NT2/D1 (cell line): ENCODE measurements around the gene GRM7.

Source experiments
- DNase-seq: peaks from one replicate; pipeline ENCODE4 v3.0.0-alpha.2; 2011; ENCODE audit warnings: low read depth, low spot score
- H3K27me3 ChIP-seq: 2 replicates; pipeline ENCODE4 v1.6.0; 2011; ENCODE audit warnings: mild to moderate bottlenecking; ENCODE audit not compliant: insufficient read length, insufficient read depth
- H3K36me3 ChIP-seq: 2 replicates; pipeline ENCODE4 v1.6.1; 2011; ENCODE audit warnings: mild to moderate bottlenecking, low read length, mixed read lengths; ENCODE audit not compliant: insufficient read depth, insufficient read length
- H3K4me1 ChIP-seq: 2 replicates; pipeline ENCODE4 v1.5.1; 2011; ENCODE audit not compliant: insufficient read depth, insufficient read length
- H3K4me3 ChIP-seq: 2 replicates; pipeline ENCODE4 v1.5.1; 2011; ENCODE audit warnings: low read depth; ENCODE audit not compliant: insufficient read length
- H3K9ac ChIP-seq: 2 replicates; pipeline ENCODE4 v1.6.0; 2011; ENCODE audit warnings: low read depth; ENCODE audit not compliant: insufficient read length
- H3K9me3 ChIP-seq: 2 replicates; pipeline ENCODE4 v1.5.1; 2011; ENCODE audit warnings: mild to moderate bottlenecking, low read length; ENCODE audit not compliant: insufficient read depth
- SUZ12 ChIP-seq: IDR thresholded peaks from 2 replicates; pipeline ENCODE4 v1.6.1; 2011; ENCODE audit not compliant: insufficient read length, insufficient read depth; ENCODE audit errors: extremely low read depth
- YY1 ChIP-seq: IDR thresholded peaks from 2 replicates; pipeline ENCODE4 v1.6.1; 2011; ENCODE audit not compliant: insufficient read length, insufficient read depth
- ZNF274 ChIP-seq: IDR thresholded peaks from 2 replicates; pipeline ENCODE4 v1.6.1; 2011; ENCODE audit warnings: mild to moderate bottlenecking, low read depth, low read length

GRM7 gene

DNA sequence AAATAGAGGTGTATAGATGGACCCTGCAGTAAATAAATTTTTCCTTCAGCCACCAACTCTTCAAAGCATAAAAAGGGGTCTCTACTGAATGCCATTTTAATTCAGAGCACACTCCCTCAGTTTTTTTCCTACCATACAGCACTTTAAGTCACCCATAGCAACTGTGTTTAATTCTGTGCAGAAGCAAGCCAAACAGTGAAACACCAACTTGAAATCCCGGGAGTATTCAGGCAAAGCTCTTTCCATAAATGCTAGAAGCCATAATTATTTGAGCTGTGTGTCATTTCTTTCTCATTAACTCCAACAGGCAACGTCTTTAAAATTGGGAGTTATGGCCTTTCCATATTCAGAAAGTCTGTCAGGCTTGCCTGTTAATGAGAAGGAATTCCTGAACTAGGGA is 562.1 kb downstream of the GRM7 start:
- DNase-seq: no peak
- Histone ChIP-seq H3K36me3 (no peaks in the 10 kb centered on the region), H3K4me1 (no peaks in the 10 kb centered on the region), H3K9ac (no peak overlapping the region), H3K27me3 (no peaks in the 10 kb centered on the region), H3K4me3 (no peak overlapping the region), H3K9me3 (no peaks in the 10 kb centered on the region)
- TF ChIP-seq ZNF274 (no peak), SUZ12 (no peak), YY1 (no peak)

DNA sequence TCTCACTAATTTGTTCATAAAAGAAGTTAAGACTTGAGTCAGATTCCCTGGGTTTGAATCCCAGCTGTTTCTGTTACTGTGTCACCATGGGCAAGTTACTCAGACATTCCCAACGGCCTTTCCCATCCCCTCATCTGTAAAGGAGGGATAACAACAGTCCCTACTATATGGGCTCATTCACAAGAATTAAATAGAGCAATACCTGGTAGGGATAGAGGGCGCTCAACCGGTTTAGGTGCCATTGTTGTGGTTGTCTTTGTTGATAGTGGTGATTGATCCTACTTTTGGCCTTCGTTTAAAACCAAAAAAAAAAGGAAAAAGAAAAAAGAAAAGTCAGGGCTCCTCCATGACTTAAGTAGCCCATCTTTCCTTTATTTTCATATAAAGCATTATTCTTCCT is 563.1 kb downstream of the GRM7 start:
- no peak for TF ChIP-seq SUZ12
- no peak for TF ChIP-seq ZNF274
- TF ChIP-seq YY1: no peak
- Histone ChIP-seq H3K4me3 (no peak overlapping the region), H3K9ac (no peak overlapping the region), H3K27me3 (no peaks in the 10 kb centered on the region), H3K36me3 (no peaks in the 10 kb centered on the region), H3K4me1 (no peaks in the 10 kb centered on the region), H3K9me3 (no peaks in the 10 kb centered on the region)
- no peak for DNase-seq

DNA sequence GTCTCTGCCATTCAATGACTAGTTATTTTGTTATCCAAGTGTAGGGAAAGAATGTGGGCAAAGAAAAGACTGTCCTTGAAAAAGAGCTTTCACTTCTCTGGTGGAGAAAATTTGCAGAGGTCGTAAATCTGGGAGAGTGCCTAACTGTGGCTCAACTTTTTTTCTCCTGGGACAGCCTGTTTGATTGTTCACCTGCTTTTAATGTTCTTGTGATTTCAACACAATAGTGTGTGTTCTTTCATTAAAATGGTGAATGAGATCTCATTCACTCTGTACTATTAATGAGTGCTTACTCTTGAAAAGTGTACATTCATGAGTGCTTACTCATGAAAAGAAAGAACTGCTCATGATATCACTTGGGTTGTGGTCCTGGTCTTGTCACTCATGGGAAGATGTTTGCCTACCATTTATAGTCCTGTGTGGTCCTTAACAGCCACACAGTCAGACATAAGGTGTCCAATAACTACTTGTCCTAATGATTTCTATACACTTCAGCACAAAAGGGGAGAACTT is 567.3 kb downstream of the GRM7 start:
- TF ChIP-seq ZNF274 (no peak), SUZ12 (no peak), YY1 (no peak)
- peaks cover 8% of the 10 kb centered on the region; the same call in 1 of the 2 replicates for H3K9me3 ChIP-seq
- H3K9ac ChIP-seq: no peak overlapping the region

DNA sequence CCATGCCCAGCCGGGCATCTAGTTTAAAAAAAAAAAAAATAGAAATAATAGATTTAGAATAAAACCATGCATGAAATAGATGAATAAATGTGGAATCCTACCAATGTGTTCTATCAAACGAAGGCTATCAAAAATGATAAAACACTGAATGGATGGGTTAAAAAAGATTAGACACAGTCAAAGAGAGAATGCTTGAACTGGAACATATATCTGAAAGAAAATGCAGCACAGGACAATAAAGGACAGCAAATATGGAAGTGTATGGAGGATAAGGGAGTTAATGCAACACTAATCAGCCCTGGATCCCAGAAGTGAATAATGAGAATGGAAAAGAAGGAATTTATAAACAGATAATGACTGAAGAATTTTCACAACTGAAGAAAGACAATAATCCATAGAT is 571.7 kb downstream of the GRM7 start:
- peaks cover 8% of the 10 kb centered on the region; the same call in 1 of the 2 replicates for H3K9me3 ChIP-seq
- no peaks in the 10 kb centered on the region for H3K4me1 ChIP-seq
- no peak for DNase-seq
- no peak overlapping the region for H3K4me3 ChIP-seq
- H3K9ac ChIP-seq: no peak overlapping the region
- TF ChIP-seq ZNF274 (no peak), YY1 (no peak), SUZ12 (no peak)
- H3K27me3 ChIP-seq: no peaks in the 10 kb centered on the region
- no peaks in the 10 kb centered on the region for H3K36me3 ChIP-seq

More for the DNA sequence above, 567.3 kb downstream of the GRM7 start:
- Histone ChIP-seq H3K36me3 (no peaks in the 10 kb centered on the region), H3K4me1 (no peaks in the 10 kb centered on the region), H3K4me3 (no peak overlapping the region), H3K27me3 (no peaks in the 10 kb centered on the region)
- no peak for DNase-seq

DNA sequence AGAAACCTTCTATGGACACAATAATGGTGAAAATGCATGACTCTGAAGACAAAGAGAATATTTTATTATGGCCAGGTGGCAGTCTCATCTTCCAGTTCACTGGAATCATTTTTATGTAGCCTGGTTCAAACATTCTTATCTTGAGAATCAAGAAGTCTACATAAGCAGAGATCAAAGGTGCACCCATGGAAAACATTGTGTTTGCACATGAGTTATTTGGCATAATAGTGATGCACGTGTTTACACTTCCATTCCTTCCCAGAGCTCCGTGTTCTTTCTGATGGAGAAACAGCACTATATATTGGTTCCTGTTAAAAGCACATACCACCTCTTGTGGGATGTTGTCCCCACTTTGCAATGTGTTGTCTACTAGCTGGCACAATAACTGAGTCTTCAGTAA is 572.2 kb downstream of the GRM7 start:
- Histone ChIP-seq H3K9me3 (peaks cover 8% of the 10 kb centered on the region; the same call in 1 of the 2 replicates), H3K36me3 (no peaks in the 10 kb centered on the region), H3K4me3 (no peak overlapping the region), H3K9ac (no peak overlapping the region), H3K4me1 (no peaks in the 10 kb centered on the region), H3K27me3 (no peaks in the 10 kb centered on the region)
- no peak for DNase-seq
- TF ChIP-seq YY1 (no peak), SUZ12 (no peak)

DNA sequence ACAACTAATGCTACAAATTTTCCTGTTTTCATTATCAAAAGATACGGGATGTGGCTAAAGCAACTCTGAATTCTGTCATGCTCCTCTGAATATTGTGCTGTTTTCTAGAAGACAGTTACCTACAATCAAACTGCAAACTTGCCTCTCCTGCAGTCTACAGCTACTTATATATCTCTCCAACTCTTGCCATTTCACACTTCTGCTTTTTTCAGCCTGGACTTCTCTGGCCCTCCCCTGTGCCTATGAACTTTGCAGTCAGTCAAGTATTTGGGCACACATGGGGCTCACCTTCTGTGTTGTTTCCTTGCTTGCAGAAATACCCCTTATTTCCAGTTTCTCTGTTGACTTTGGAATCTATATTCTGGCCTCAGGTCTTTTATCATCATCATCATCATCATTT is 575.6 kb downstream of the GRM7 start:
- DNase-seq: no peak
- H3K4me1 ChIP-seq: no peaks in the 10 kb centered on the region
- H3K4me3 ChIP-seq: no peak overlapping the region
- TF ChIP-seq YY1 (no peak), ZNF274 (no peak), SUZ12 (no peak)
- H3K36me3 ChIP-seq: no peaks in the 10 kb centered on the region
- H3K9me3 ChIP-seq: peaks cover 8% of the 10 kb centered on the region; the same call in 1 of the 2 replicates
- H3K9ac ChIP-seq: no peak overlapping the region
- H3K27me3 ChIP-seq: no peaks in the 10 kb centered on the region

DNA sequence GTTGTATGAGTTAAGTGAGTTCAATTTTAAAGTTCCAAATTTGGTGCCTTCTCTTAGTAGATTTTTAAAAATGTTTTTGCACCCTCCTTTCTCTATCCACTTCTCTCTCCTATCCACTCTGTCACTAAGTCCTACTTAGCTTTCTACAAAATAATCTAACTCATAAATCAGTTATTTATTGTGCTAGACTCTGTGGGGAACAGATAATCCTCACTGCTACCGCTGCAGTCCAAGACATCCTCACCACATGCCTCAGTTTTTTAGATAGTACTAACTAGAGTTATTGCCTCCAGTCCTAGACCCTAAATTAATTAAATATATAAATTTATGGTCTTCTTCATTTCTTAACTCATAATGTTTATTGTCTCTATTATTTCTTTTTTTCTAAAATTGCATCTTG is 576.3 kb downstream of the GRM7 start:
- H3K36me3 ChIP-seq: no peaks in the 10 kb centered on the region
- H3K27me3 ChIP-seq: no peaks in the 10 kb centered on the region
- no peak for DNase-seq
- H3K9ac ChIP-seq: no peak overlapping the region
- no peaks in the 10 kb centered on the region for H3K4me1 ChIP-seq
- H3K4me3 ChIP-seq: no peak overlapping the region
- TF ChIP-seq YY1: no peak
- TF ChIP-seq SUZ12: no peak
- no peak for TF ChIP-seq ZNF274
- H3K9me3 ChIP-seq: peaks cover 7% of the 10 kb centered on the region; the same call in 1 of the 2 replicates
